ENCODE measurements around the gene PPDPF.

The PPDPF gene

GRCh38 chr20:63564036-63564810 is 43.7 kb downstream of the PPDPF start:
- no peaks in the 10 kb centered on the region; the same call in none of the 2 replicates for H3K36me3 ChIP-seq
- no peak overlapping the region for H3K4me3 ChIP-seq (ENCODE audit: low read depth, low read length)
- no peak overlapping the region for H3K27ac ChIP-seq
- no peaks in the 10 kb centered on the region for H3K27me3 ChIP-seq (ENCODE audit: insufficient read depth, low read depth, severe bottlenecking)
- no peaks in the 10 kb centered on the region for H3K9me3 ChIP-seq (ENCODE audit: severe bottlenecking)
- DNase-seq: no peak
- TF ChIP-seq, protein P1, sequence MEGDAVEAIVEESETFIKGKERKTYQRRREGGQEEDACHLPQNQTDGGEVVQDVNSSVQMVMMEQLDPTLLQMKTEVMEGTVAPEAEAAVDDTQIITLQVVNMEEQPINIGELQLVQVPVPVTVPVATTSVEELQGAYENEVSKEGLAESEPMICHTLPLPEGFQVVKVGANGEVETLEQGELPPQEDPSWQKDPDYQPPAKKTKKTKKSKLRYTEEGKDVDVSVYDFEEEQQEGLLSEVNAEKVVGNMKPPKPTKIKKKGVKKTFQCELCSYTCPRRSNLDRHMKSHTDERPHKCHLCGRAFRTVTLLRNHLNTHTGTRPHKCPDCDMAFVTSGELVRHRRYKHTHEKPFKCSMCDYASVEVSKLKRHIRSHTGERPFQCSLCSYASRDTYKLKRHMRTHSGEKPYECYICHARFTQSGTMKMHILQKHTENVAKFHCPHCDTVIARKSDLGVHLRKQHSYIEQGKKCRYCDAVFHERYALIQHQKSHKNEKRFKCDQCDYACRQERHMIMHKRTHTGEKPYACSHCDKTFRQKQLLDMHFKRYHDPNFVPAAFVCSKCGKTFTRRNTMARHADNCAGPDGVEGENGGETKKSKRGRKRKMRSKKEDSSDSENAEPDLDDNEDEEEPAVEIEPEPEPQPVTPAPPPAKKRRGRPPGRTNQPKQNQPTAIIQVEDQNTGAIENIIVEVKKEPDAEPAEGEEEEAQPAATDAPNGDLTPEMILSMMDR (IDR thresholded peaks at IDR 0.05; ENCODE audit: low read depth, low read length): no peak

- H3K27ac ChIP-seq: no peak overlapping the region
- no peak for DNase-seq
- TF ChIP-seq, protein P1 (IDR thresholded peaks at IDR 0.05; ENCODE audit: low read depth, low read length): no peak
- no peaks in the 10 kb centered on the region for H3K27me3 ChIP-seq (ENCODE audit: insufficient read depth, low read depth, severe bottlenecking)
- H3K4me3 ChIP-seq (ENCODE audit: low read depth, low read length): no peak overlapping the region
- H3K9me3 ChIP-seq (ENCODE audit: severe bottlenecking): no peaks in the 10 kb centered on the region
- no peaks in the 10 kb centered on the region; the same call in none of the 2 replicates for H3K36me3 ChIP-seq
These were observed 44.6 kb downstream of the PPDPF start for GRCh38 chr20:63565021-63565698.

- Histone ChIP-seq H3K27me3 (ENCODE audit: insufficient read depth, low read depth, severe bottlenecking) (no peaks in the 10 kb centered on the region), H3K36me3 (no peaks in the 10 kb centered on the region; the same call in none of the 2 replicates), H3K27ac (no peak overlapping the region), H3K9me3 (ENCODE audit: severe bottlenecking) (no peaks in the 10 kb centered on the region), H3K4me3 (ENCODE audit: low read depth, low read length) (no peak overlapping the region)
- TF ChIP-seq, protein P1 (IDR thresholded peaks at IDR 0.05; ENCODE audit: low read depth, low read length): no peak
- no peak for DNase-seq
These were observed 45.3 kb downstream of the PPDPF start for GRCh38 chr20:63565699-63566335.

- no peak overlapping the region for H3K4me3 ChIP-seq (ENCODE audit: low read depth, low read length)
- H3K36me3 ChIP-seq: no peaks in the 10 kb centered on the region; the same call in none of the 2 replicates
- TF ChIP-seq, protein P1 (IDR thresholded peaks at IDR 0.05; ENCODE audit: low read depth, low read length): no peak
- no peak overlapping the region for H3K27ac ChIP-seq
- no peak for DNase-seq
- H3K9me3 ChIP-seq (ENCODE audit: severe bottlenecking): no peaks in the 10 kb centered on the region
- H3K27me3 ChIP-seq (ENCODE audit: insufficient read depth, low read depth, severe bottlenecking): no peaks in the 10 kb centered on the region
These were observed 46.0 kb downstream of the PPDPF start for GRCh38 chr20:63566395-63567135.

DNA sequence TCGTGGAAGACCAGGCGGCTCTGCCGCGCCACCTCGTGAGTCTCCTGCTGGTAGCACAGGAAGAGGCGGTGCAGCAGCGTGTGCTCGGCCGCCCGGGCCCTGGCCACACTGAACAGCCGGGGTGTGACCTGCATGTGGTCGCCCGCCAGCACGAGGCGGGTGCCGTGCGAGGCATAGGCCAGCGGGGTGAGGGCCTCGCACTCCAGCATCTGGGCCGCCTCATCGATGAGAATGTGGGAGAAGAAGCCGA is 46.5 kb downstream of the PPDPF start:
- H3K27me3 ChIP-seq (ENCODE audit: insufficient read depth, low read depth, severe bottlenecking): no peaks in the 10 kb centered on the region
- DNase-seq: no peak

More for the DNA sequence above, 46.5 kb downstream of the PPDPF start:
- no peak overlapping the region for H3K27ac ChIP-seq
- TF ChIP-seq, protein P1 (IDR thresholded peaks at IDR 0.05; ENCODE audit: low read depth, low read length): no peak
- no peaks in the 10 kb centered on the region; the same call in none of the 2 replicates for H3K36me3 ChIP-seq
- H3K9me3 ChIP-seq (ENCODE audit: severe bottlenecking): no peaks in the 10 kb centered on the region
- H3K4me3 ChIP-seq (ENCODE audit: low read depth, low read length): no peak overlapping the region

Measured in WERI-Rb-1 (cell line).